GM10847 (cell line): Measurements from ENCODE around the gene LRP11.

Experiments used
- POLR2A ChIP-seq: IDR thresholded peaks from 2 replicates; pipeline ENCODE4 v1.6.1; 2011; ENCODE audit not compliant: insufficient read length; ENCODE audit errors: extremely low read depth

LRP11 gene, protein sequence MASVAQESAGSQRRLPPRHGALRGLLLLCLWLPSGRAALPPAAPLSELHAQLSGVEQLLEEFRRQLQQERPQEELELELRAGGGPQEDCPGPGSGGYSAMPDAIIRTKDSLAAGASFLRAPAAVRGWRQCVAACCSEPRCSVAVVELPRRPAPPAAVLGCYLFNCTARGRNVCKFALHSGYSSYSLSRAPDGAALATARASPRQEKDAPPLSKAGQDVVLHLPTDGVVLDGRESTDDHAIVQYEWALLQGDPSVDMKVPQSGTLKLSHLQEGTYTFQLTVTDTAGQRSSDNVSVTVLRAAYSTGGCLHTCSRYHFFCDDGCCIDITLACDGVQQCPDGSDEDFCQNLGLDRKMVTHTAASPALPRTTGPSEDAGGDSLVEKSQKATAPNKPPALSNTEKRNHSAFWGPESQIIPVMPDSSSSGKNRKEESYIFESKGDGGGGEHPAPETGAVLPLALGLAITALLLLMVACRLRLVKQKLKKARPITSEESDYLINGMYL

DNA sequence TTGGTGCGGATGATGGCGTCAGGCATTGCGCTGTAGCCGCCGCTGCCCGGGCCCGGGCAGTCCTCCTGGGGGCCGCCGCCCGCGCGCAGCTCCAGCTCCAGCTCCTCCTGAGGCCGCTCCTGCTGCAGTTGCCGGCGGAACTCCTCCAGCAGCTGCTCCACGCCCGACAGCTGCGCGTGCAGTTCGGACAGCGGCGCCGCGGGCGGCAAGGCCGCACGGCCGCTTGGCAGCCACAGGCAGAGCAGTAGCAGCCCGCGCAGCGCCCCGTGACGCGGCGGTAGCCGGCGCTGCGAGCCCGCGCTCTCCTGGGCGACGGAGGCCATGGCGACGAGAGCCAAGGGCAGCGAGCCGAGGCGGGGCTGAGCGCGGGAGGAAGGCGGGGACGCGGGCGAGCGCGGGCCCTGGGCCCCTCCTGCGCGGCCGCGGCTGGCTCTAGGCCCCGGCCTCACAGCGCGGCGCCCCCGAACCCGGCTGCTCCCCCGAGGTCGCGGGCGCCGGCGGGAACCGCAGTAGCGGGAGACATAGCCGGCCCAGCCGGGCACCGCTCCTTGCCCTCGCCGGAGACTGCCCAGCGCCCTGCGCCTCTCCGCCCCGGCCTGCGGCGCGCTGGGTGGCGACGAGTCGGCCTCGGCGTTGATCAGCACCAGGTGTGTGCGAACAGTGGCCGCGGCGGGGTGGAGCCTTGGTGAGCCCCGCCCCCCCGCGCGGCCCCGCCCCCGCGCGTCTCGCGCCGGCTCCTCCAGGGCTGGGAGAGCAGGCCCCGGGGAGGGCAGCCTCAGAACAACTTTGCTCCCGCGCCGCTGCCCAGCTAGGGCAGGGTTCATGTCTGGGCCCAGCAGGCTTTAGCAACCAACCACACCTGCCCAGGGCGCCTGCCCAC lies at the start of gene LRP11:
Gene LRP11 (minus strand): TSS at position 662 of the 880 bp plus-strand sequence. CDS start 339 bp downstream, at position 323.
- TF ChIP-seq POLR2A = no peak

DNA sequence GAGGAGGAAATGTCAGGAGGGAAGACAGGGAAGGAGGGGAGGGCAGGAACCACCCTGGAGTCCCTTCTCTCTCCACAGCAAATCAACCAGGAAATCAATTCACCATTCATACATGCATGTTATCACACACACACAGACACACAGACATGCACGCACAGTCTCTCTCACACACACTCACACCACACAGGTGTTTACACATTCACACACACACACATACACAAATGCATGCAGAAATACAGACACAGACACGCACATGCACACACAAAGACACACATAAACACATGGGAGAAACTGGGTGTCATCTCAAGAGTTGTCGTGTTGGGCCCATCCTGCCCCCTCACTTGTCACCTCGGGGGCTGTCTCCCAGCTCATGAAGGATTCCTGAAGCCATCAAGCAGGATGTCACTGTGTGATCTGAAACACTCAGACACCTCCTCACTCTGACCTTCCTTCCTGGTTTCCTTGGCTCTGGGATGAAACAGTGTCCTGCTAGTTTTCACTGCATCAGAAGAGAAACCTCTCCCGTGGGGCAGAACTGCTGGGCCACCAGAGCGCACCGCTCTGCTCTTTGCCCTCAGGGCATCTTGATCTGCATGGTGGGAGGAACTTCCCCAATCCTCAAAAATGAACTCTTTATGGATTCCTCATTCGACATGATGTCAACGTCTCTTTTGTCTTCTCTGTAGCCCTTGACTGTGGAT lies 49.5 kb upstream of the LRP11 start:
- TF ChIP-seq POLR2A = no peak

DNA sequence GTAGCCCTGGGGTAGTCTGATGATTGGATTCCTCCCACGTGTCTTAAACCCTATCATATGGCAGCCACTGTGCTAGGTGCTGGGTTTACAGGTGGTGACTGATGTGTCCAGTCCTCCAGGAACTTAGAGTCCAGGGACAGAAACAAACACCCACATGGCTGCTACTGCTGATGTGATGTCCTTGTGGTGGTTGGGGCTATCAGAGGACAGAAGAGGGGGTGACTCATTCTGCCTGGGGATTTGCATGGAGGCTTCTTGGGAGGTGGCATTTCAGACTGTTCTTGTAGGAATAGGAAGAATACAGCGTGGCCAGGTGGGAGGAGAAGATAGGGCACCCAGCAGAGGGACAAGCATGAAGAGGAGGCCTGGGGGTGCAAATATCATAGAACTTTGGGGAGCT lies 48.9 kb upstream of the LRP11 start:
- no peak for TF ChIP-seq POLR2A

DNA sequence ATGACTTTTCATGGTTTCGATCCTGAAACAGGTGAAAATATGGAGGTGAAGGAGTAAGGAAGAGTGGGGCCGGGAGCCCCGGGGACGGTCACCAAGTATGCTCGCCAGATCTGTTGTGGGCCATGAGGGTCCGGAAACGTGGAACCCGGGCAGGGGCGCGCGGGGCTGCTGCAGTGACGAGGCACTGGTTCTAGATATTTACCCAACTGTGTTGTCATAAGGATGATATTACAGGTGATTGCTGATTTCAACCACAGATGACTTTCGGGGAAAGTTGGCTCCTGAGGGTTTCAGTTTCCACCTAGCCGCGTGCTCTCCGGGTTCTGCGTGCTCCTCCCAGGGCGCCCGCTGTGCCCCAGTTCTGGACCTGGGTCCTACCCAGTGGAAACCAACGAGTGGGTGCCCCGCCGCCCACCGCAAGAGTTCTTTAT lies 46.6 kb upstream of the LRP11 start:
- no peak for TF ChIP-seq POLR2A

DNA sequence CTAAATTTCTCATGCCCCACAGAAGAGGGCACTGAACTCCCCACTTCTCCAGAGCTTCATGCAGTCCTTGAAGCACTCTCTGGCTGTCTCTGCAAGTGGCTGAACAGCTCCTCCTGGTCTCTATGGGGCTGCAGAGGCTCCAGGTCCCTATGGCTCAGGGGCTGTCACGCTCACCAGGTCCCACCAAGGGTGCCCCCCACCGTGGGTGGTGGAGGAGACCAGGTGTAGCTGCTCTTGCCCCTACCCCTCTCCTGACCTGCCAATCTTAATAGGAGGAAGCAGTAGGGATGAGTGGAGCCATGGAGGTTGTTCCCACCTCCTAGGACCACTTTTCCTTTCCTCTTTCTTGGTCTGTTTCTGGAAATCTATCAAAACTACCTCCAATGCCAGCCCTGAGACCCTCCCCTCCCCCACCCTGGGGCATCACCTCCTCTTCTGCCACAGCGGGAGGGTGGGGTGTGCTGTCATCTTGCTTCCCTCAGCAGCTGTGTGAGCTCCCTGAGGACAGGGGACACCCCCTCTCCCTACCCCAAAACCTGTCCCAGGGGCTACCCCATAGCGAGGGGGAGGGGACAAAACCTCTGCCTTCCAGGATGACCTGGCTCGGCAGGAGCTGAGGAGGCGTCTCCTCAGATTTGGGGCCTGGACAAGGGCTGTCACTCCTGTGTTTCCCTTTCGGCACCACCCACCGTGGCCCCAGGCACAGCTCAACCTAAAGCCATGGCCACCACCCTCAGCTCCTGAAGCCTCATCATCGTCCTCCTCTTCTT lies 45.7 kb upstream of the LRP11 start:
- no peak for TF ChIP-seq POLR2A

DNA sequence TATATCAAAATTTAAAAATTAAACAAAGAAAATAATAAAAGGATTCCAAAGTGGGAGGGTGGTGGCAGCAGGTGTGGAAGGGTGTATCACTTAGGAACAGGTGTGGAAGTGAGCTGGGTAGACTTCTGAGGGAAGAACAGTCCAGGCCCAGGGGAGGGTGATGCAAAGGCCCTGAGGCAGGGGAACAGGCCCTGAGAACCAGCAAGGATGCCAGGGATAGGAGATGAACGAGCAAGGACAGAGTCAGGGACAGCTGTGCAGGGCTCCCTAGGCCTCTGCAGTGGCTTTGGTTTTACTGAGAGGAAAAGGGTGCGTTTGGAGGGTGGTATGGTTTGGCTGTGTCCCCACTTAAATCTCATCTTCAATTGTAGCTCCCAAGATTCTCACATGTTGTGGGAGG lies 43.2 kb upstream of the LRP11 start:
- TF ChIP-seq POLR2A = no peak

DNA sequence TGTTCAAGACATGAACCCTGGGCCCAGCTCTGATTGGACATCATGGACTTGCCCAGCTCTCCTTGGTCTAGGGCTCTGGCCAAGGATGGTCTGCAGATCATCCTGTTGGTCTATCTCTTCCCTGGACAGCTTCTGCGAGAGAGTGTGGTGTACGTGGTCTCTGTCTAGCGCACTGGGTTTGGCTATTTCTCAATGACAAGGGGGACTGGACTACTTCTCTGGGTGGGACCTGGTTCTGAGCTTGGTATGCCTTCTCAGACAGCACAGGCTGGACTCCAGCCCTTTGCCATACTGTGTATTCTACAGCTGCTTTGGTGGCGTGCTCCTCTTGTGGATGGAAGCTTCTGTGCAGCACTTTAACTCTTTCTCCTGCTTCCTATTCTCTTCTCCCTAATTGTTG lies 42.2 kb upstream of the LRP11 start:
- TF ChIP-seq POLR2A = no peak

DNA sequence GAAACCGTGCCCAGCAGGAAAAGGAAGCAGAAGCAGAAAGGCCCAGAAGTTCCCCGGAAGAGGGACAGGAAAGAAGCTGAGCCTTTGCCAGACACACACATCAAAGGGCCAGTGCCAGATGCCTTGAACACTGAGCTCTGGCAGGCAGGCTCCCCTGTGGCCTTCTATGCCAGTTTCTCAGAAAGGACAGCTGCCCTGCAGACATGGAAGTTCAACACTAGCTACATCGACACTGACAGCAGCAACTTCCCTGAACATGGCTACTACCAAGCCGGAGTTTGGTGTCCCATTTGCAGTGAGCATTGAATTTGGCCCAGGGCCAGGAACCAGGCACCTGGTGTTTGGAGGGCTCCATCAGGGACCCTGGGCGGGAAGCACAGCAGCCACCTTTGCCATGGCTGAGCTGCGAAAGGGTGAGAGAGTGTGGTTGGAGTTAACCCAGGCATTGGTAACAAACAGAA lies 41.8 kb upstream of the LRP11 start:
- no peak for TF ChIP-seq POLR2A

DNA sequence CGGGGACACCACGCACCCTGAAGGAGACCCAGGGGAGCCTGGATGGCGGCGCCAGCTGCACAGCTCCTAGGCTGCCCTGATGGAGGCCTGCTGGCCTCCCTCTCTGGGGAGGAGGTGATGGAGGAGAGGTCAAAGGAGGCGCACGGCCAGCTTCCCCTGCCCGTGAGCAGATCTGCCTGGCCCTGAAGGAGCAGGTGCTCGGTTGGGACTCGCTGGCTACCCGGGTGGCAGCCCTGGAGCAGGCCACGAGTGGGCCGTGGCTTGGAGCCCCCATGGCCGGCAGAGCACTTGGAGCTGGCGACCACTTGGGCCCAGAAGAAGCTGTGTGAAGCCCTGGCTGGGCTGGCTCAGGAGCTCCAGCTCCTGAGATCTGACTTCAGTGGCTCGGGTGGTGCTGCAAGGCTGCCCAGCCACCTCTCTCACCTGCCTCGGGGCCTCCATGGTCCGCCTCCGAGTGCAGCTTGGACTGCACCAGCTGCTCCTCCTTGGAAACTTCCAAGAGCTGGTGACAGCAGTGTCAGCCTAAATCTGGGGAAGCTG lies 41.3 kb upstream of the LRP11 start:
- TF ChIP-seq POLR2A = no peak

DNA sequence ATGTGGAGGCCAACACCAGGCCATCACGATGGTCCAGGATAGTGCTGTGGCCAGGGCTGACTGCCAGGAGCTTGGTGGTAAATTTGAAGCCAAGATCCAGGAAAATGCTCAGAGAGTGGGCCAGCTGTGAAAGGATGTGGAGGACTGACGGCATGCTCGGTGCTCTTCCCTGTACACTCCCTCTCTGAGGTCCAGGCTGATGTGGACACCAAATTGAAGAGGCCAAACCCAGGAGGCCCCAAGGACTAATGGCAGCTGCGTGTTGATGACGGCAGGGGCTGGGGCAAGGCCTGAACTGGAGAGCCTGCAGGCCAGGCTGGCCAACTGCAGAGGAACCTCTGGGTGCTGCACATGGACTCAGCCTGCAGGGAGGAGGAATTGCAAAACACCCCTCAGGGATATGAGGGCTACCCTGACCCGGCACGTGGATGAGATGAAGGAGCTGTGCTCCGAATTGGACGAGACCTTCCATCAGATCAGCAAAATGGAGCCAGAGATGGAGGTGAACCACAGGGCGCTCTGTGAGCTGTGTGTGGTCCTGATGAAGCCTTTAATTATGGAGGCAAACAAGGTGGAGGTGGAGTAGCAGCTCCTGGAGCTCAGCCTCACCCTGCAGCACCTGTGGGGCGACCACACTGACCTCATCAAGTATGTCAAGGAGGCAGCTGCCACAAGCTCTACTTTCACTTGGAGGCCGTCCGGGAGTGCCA lies 40.7 kb upstream of the LRP11 start:
- no peak for TF ChIP-seq POLR2A

DNA sequence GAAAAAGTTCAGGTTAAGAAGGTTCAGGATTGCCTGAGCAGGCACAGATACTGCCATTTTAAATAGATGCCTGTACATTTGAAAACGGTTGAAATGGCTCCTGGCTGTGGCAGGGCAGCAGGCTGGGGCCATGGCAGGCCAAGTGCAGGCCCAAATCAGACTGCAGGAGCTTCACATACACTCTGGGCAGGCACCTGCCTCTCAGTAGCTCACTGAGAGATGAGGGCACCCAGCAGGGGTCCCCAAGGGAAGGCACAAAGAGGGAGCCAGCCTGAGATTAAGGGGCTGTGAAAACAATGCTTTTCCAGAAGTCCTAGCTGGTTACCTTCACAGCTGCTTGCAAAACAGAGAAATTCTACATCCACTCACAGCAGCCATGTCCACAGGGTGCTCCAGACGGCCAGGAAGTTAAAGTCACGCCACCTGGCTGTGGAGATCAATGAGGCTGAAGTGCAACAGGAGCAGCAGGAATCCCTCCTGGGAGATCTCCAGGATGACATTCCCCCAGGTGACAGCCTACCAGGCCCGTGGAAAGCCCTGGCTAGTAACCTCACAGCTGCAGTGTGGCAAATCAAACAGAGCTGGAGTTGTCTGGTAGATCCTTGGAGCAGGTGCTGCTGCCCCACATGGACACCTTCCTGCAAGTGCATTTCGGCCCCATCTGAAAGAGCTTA lies 39.9 kb upstream of the LRP11 start:
- no peak for TF ChIP-seq POLR2A

DNA sequence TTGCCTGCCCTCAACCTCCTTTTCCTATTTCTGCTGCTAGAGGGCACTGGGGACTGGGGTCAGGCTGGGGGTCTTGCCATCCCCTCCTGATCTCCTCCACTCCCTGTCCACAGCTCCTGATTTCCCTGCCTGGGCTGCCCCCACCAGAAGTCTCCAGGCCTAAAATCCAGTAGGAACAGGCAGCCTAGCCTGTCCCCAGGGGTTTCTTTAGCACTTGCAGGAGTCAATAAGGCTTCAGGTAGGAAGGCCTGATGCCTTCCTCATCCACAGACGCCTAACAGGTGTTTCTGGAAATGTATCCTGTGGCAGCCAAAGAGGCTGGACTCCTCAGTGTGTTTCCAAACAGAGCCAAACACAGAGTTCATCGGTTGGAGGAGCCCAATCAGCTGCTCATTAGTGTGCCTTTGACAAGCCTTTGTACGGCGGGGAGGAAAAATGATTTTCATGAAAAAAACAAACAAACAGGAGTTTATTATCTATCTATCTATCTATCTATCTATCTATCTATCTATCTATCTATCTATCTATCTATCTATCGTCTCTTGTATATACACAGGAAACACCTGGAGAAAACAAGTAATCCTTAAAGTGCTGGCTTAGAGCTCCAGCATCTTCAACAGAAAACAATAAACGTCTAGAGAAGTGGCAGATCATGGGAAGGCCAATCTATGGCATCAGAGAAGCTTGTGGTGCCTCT lies 37.4 kb upstream of the LRP11 start:
- no peak for TF ChIP-seq POLR2A

DNA sequence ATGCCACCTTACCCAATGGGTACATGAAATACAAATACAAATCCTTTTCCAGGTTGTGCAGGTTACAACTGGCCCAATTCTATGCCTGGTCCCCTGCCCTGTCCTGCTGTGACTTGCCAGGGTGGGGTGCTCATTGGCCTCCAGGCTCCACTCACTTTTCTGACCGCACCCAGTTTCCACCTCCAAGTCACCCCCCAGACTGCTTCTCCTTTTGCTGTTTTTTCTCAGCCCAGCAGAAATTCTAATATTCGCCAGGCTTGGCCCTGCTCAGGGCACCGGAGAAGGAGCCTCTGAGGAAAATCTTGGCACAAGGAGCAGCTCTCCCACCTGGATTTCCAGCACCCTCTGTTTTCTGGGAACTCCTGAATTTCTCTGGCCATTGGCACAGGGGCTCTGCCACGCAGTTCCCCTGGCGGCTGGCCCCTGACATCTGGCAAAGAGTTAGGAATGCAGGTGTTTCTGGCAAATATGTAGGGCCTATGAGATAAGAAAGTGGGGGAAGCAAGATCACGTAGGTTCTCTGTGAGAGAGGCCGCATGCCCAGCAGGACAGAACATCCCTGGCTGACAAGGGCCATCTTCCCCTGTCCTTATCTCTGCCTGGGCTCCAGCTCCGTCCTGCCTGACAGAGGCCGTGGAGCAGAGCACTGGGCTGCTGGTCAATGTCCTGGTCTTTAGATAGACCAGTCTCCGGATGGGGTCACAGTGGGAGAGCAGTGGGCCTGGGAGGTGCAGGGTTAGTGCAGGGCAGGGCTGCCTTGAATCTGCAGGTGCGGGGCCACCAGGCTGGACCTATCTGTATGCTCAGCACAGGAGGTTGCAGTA lies 36.7 kb upstream of the LRP11 start:
- TF ChIP-seq POLR2A = no peak
